ENCODE results near the gene ZNF865.

DNA sequence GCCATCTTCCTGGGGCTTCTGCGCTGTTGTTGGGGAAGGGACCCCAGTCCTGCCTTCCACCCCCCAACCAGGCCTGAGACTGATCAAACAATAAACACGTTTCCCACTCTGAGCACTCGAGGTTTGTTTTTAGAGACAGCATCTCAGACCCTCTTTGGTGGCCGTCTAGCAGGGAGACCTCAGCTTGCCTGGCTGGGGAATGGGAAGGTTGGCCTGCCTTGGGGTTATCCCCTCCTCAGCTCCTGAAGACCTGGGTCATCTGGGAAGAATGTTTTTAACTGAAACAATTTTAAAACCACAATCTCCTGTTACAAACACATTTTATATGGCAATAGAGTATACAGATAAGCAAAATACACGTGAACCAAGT lies 40.0 kb downstream of the ZNF865 start:
- TF ChIP-seq MXI1 (conservative IDR thresholded peaks at IDR 0.05; ENCODE audit: poor library complexity, severe bottlenecking) (no peak), EP300 (conservative IDR thresholded peaks at IDR 0.05; ENCODE audit: poor library complexity, severe bottlenecking) (no peak), TAF1 (IDR thresholded peaks at IDR 0.05; ENCODE audit: low read depth) (no peak)
